GM12878 (cell line): ENCODE measurements around the gene CHD5. TPM values are rescaled to one million over a fixed set of nuclear protein-coding genes. Genes with fewer than 3 reads are reported as not detected.
A peak's percentile ranks its signal among the peaks of the same experiment; 100 is the strongest.

Source experiments
- ATAC-seq: fragments of 200-7000 bp; cut with Tn5 transposase; 3 replicates; pipeline ENCODE4 v1.9.1; 2020; ENCODE audit warnings: mild to moderate bottlenecking, moderate library complexity
- Bru-seq: library from RNA; stranded (reverse); fragments of 400-500 nt; gene quantifications from one replicate; lab custom pipeline; 2021; lab: Mats Ljungman, UMichigan
- BruChase-seq, 2 experiments: library from RNA; stranded (reverse); fragments of 400-500 nt; gene quantifications; one replicate each; lab custom pipeline; 2021; lab: Mats Ljungman, UMichigan
- BruUV-seq: library from RNA; stranded (reverse); fragments of 400-500 nt; replicated peaks from 2 replicates; lab custom pipeline; 2021; lab: Mats Ljungman, UMichigan
- CTCF ChIA-PET: fragments of 300-600 bp; sonication (Branson Sonifier 250); formaldehyde crosslinking; extraction: SDS; loops from one replicate; lab custom pipeline; 2021; ENCODE audit warnings: inconsistent platforms; lab: Yijun Ruan, JAX
- POLR2A ChIA-PET: fragments of 350-600 bp; formaldehyde crosslinking; extraction: SDS; loops from one replicate; lab custom pipeline; 2021; ENCODE audit warnings: inconsistent platforms; lab: Charles Lee
- RAD21 ChIA-PET: fragments of 300-600 bp; sonication (Branson Sonifier 250); formaldehyde crosslinking; loops from one replicate; lab custom pipeline; 2023; ENCODE audit warnings: antibody characterized with exemption; ENCODE audit not compliant: unreplicated experiment; lab: Charles Lee
- SMC1A ChIA-PET: fragments of 300-600 bp; sonication (Branson Sonifier 250); formaldehyde crosslinking; loops from one replicate; lab custom pipeline; 2023; ENCODE audit not compliant: unreplicated experiment, uncharacterized antibody; lab: Charles Lee
- DNase-seq: peaks from one replicate; pipeline ENCODE4 v3.0.0-alpha.2; 2011; ENCODE audit warnings: low read depth, low spot score
- FAIRE-seq: peaks from 3 replicates; lab custom pipeline; 2011; peaks lifted over from hg19 to GRCh38; lab: Jason Lieb, UNC
- H2AFZ ChIP-seq: 2 replicates; pipeline ENCODE4 v1.6.0; 2011; ENCODE audit warnings: low read depth, low read length, control low read depth; ENCODE audit not compliant: control insufficient read depth
- H3K27ac ChIP-seq: 2 replicates; pipeline ENCODE4 v1.5.1; 2011; ENCODE audit warnings: control low read depth; ENCODE audit not compliant: control insufficient read depth, insufficient read depth
- H3K27me3 ChIP-seq, 2 experiments: replicated peaks in 1 of 2; 2 replicates each; pipeline versions ENCODE4 v1.6.0 to v1.6.1; 2011; ENCODE audit warnings: low read length in 1 of 2; ENCODE audit not compliant: control insufficient read depth in 2 of 2, insufficient read depth in 2 of 2
- H3K36me3 ChIP-seq, 2 experiments: 2 replicates each; pipeline ENCODE4 v1.5.1; 2011; ENCODE audit warnings: low read length in 1 of 2; ENCODE audit not compliant: control insufficient read depth in 2 of 2, insufficient read depth in 2 of 2
- H3K4me1 ChIP-seq: 2 replicates; pipeline ENCODE4 v1.6.1; 2011; ENCODE audit warnings: mild to moderate bottlenecking, low read length, moderate library complexity, mixed read lengths; ENCODE audit not compliant: control insufficient read depth, insufficient read depth
- H3K4me2 ChIP-seq: 2 replicates; pipeline ENCODE4 v1.6.0; 2011; ENCODE audit warnings: control low read depth; ENCODE audit not compliant: control insufficient read depth, insufficient read depth
- H3K4me3 ChIP-seq: fragments of 200-600 bp; sonication (generic); 2 replicates; pipeline ENCODE4 v1.5.1; 2016
- H3K79me2 ChIP-seq: 2 replicates; pipeline ENCODE4 v1.6.0; 2011; ENCODE audit warnings: low read length; ENCODE audit not compliant: control insufficient read depth, insufficient read depth
- H3K9ac ChIP-seq: 2 replicates; pipeline ENCODE4 v1.8.0; 2011; ENCODE audit warnings: low read length, control low read depth, mixed read lengths; ENCODE audit not compliant: control insufficient read depth, insufficient read depth
- H3K9me3 ChIP-seq: replicated peaks from 3 replicates; pipeline ENCODE4 v1.5.1; 2011; ENCODE audit warnings: mild to moderate bottlenecking, low read length; ENCODE audit not compliant: control insufficient read depth, insufficient read depth
- H4K20me1 ChIP-seq: 2 replicates; pipeline ENCODE4 v1.6.0; 2011; ENCODE audit not compliant: control insufficient read depth, insufficient read depth
- HDAC6 ChIP-seq: fragments of 200-600 bp; sonication (generic); IDR thresholded peaks from one replicate; pipeline ENCODE4 v1.8.0; 2017; ENCODE audit warnings: antibody characterized with exemption; ENCODE audit not compliant: unreplicated experiment
- IKZF1 ChIP-seq: fragments of 450-650 bp; conservative IDR thresholded peaks from 2 replicates; pipeline ENCODE4 v1.6.1; 2017; ENCODE audit warnings: antibody characterized with exemption, mild to moderate bottlenecking
- MTA3 ChIP-seq: IDR thresholded peaks from 2 replicates; pipeline ENCODE4 v1.6.1; 2012; ENCODE audit warnings: low read length, inconsistent platforms, borderline replicate concordance
- SREBF2 ChIP-seq: IDR thresholded peaks from 2 replicates; pipeline ENCODE4 v1.6.1; 2012; ENCODE audit warnings: mild to moderate bottlenecking, low read length
- SUZ12 ChIP-seq: fragments of 200-600 bp; sonication (generic); IDR thresholded peaks from one replicate; pipeline ENCODE4 v1.6.1; 2018; ENCODE audit warnings: antibody characterized with exemption, mild to moderate bottlenecking; ENCODE audit not compliant: unreplicated experiment
- WGBS: methylation state at CpG from one replicate; pipeline ENCODE4 v1.1.6; 2016; ENCODE audit warnings: low lambda C conversion rate; ENCODE audit not compliant: insufficient replicate concordance, insufficient coverage; ENCODE audit errors: missing lambda C conversion rate; 5-methylcytosine and 5-hydroxymethylcytosine counted together
- in situ Hi-C: fragments of 300-500 bp; cut with MboI; formaldehyde crosslinking; loops from 9 replicates; pipeline ENCODE4 v1.14.3; 2018; ENCODE audit warnings: mixed read lengths
- intact Hi-C: fragments of 100-400 bp; cut with micrococcal nuclease; formaldehyde crosslinking; loops from one replicate; pipeline ENCODE4 v1.14.2; 2022; ENCODE audit not compliant: unreplicated experiment
- long read RNA-seq, 2 experiments: library from polyadenylated mRNA; unstranded; transcript quantifications; one replicate each; pipeline ENCODE4 v2.0.0, GENCODE V29; 2019 to 2020
- polyA minus RNA-seq, 3 experiments: library from RNA; depleted of rRNA, polyadenylated mRNA; stranded (reverse); fragments of >200 nt; gene quantifications; 2 replicates each; pipeline ENCODE4 v1.2.3, GENCODE V29; 2011
- polyA plus RNA-seq, 11 experiments: library from polyadenylated mRNA; depleted of rRNA in 4 of 11; unstranded in 6 of 11; stranded (reverse) in 5 of 11; fragments of >200 nt; fragmentation: Nextera tagmentation in 4 of 11; fragmentation: Illumina TruSeq in 1 of 11; extraction: Ambion mirVana in 4 of 11; extraction: Trizol in 1 of 11; gene quantifications; 1 replicate in 1 of 11; 2 replicates in 10 of 11; pipeline versions ENCODE4 v1.2.1 to v1.2.3, GENCODE V29; 2011 to 2016; ENCODE audit warnings: inconsistent platforms in 2 of 11, missing spikeins in 2 of 11, low read depth in 1 of 11
- total RNA-seq, 4 experiments: library from RNA; depleted of rRNA in 3 of 4; stranded (reverse); fragments of >200 nt in 3 of 4; fragmentation: Illumina TruSeq in 1 of 4; extraction: Trizol in 1 of 4; gene quantifications; 2 replicates each; pipeline versions ENCODE4 v1.2.1 to v1.2.3, GENCODE V29; 2013 to 2021

CHD5 gene
- total RNA-seq (2013; cell fraction: nucleolus; rRNA removed): 1.2 and 2.4 TPM in 2 replicates
- 0.05 and 0.06 TPM in 2 replicates for total RNA-seq (2014; rRNA removed)
- total RNA-seq (2014; rRNA removed; fragmentation: Illumina TruSeq; extraction: Trizol): 0.13 and 0.14 TPM in 2 replicates
- total RNA-seq (2021): 0.19 and 0.49 TPM in 2 replicates
- 0.05 TPM for polyA plus RNA-seq (2011; ENCODE audit: low read depth)
- 0.07 and 0.23 TPM in 2 replicates for polyA plus RNA-seq (2011; rRNA removed)
- 0.12 and 0.17 TPM in 2 replicates for polyA plus RNA-seq (2011; cell fraction: cytosol; rRNA removed)
- polyA plus RNA-seq (2011; cell fraction: nucleus; rRNA removed): 1.0 and 1.3 TPM in 2 replicates
- polyA plus RNA-seq (2012): 0.15 and 0.34 TPM in 2 replicates
- polyA plus RNA-seq (2014; fragmentation: Illumina TruSeq; extraction: Trizol): 0.05 and 0.09 TPM in 2 replicates
- polyA plus RNA-seq (2014; fragmentation: Nextera tagmentation; extraction: Ambion mirVana): not detected
- 0.22 and 0.49 TPM in 2 replicates for polyA plus RNA-seq (2014; rRNA removed)
- polyA plus RNA-seq (2016; fragmentation: Nextera tagmentation; extraction: Ambion mirVana): under 1 TPM in 1 of 2 experiments, not detected in 1; 0.03 TPM
- 0.22 and 0.26 TPM in 2 replicates for polyA minus RNA-seq (2011; rRNA and poly(A)+ RNA removed)
- polyA minus RNA-seq (2011; cell fraction: cytosol; rRNA and poly(A)+ RNA removed): not detected in 2 replicates
- polyA minus RNA-seq (2011; cell fraction: nucleus; rRNA and poly(A)+ RNA removed): 0.24 and 0.48 TPM in 2 replicates
- Bru-seq, nascent RNA: percentile 19 among the genes with signal in this experiment
- percentile 28 among the genes with signal in this experiment for BruChase-seq, experiment 1, labeled RNA remaining after a 6-hour chase
- percentile 28 among the genes with signal in this experiment for BruChase-seq, experiment 2, labeled RNA remaining after a 2-hour chase
- long read RNA-seq, experiment 1: 0 reads
- long read RNA-seq, experiment 2: 0 reads

DNA sequence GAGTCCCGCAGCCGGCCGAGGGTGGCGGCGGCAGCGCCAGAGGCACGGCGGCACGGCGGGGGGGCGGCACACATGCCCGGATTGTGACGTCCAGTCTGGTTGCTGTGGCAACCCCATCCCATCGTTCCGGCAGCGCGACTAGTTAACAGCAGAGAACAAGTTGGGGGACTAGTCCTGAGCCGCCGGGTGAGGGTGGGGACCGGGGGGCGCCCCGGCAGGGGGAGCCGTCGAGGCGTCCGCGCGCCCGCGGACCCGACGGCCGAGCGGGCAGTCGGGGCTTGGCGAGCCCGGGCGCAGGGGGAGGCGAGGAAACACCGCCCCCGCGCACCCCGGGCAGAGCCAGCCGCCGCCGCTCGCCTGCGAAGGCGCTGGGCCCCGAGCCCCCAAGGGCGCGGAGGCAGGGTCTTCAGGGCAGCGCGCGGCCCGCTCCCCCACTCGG lies at the start of gene CHD5:
CHD5 (minus strand) TSS at position 54 of the 439 bp plus-strand sequence. CDS start 298 bp downstream, outside the sequence.
- Histone ChIP-seq H3K9me3 (no peaks in the 10 kb centered on the region), H4K20me1 (peaks cover 8% of the 10 kb centered on the region), H3K27ac (no peak within 1 kb of the TSS), H3K4me2 (peak within 1 kb of the TSS; percentile 33), H2AFZ (no peak within 1 kb of the TSS), H3K4me1 (no peaks in the 10 kb centered on the region), H3K4me3 (no peak within 1 kb of the TSS), H3K36me3 (peaks cover 0 to 5% of the 10 kb centered on the region in 2 experiments), H3K9ac (no peak within 1 kb of the TSS), H3K27me3 (peaks cover 0 to 5% of the 10 kb centered on the region in 2 experiments; a peak in 2 of 4 replicates), H3K79me2 (no peaks in the 10 kb centered on the region)
- no TSS peak for BruUV-seq
- TF ChIP-seq SREBF2: no peak
- TF ChIP-seq MTA3: no peak
- TF ChIP-seq IKZF1: peak; percentile 29
- peak; percentile 56 for TF ChIP-seq HDAC6
- TF ChIP-seq SUZ12: peak; percentile 39
- ATAC-seq (peak; percentile 19; the same call in 1 of the 3 replicates), DNase-seq (no peak), FAIRE-seq (no peak)
- intact Hi-C loops: no loop called here
- ChIA-PET SMC1A (no interaction called here), CTCF (no interaction called here), RAD21 (no interaction called here), POLR2A (no interaction called here)
- in situ Hi-C loops: no loop called here
- 4% methylated on average over 52 of the region's 57 CpGs for WGBS
